CD4-positive, CD25-positive, alpha-beta regulatory T cell (primary cell): ENCODE results near the gene SEC14L1. TPM values are rescaled to one million over a fixed set of nuclear protein-coding genes. Genes with fewer than 3 reads are reported as not detected.
A peak's percentile ranks its signal among the peaks of the same experiment; 100 is the strongest.
"Not testable (repeated sequence)": the region's sequence is repeated elsewhere in the genome, so short reads cannot be mapped to it uniquely, and the experiment has no call there.

Experiments used
- ATAC-seq, 2 donors: fragments of 150-1000 bp; cut with Tn5 transposase; one replicate each; pipeline ENCODE4 v1.10.0; 2021; ENCODE audit warnings: low read depth in 2 of 2, moderate number of reproducible peaks in 2 of 2, moderate library complexity in 1 of 2
- DNase-seq, 3 donors: peaks; one replicate each; pipeline versions ENCODE4 v3.0.0 to v3.0.0-alpha.2; 2012 to 2022; ENCODE audit warnings: mixed read lengths in 1 of 3
- H3K27ac ChIP-seq: one replicate; pipeline ENCODE4 v1.7.0; 2013; ENCODE audit warnings: mild to moderate bottlenecking, low read length; ENCODE audit not compliant: insufficient read depth, poor library complexity, severe bottlenecking
- H3K27me3 ChIP-seq: one replicate; pipeline ENCODE4 v1.7.0; 2013; ENCODE audit warnings: low read length; ENCODE audit not compliant: control insufficient read depth, insufficient read depth
- H3K36me3 ChIP-seq: one replicate; pipeline ENCODE4 v1.7.0; 2013; ENCODE audit warnings: mild to moderate bottlenecking, low read length, moderate library complexity; ENCODE audit not compliant: control insufficient read depth, insufficient read depth
- H3K4me1 ChIP-seq: 2 replicates; pipeline ENCODE4 v1.7.0; 2013; ENCODE audit warnings: mild to moderate bottlenecking, low read length; ENCODE audit not compliant: insufficient read depth, control insufficient read depth, poor library complexity, severe bottlenecking
- H3K4me3 ChIP-seq: one replicate; pipeline ENCODE4 v1.7.0; 2013; ENCODE audit warnings: low read depth, mild to moderate bottlenecking, low read length, moderate library complexity
- H3K9me3 ChIP-seq, 2 experiments: 1 replicate in 1 of 2; 2 replicates in 1 of 2; pipeline ENCODE4 v1.7.0; 2013; ENCODE audit warnings: low read length in 2 of 2, mild to moderate bottlenecking in 1 of 2, moderate library complexity in 1 of 2; ENCODE audit not compliant: control insufficient read depth in 2 of 2
- H3K27ac Mint-ChIP-seq, 3 donors: one replicate each; pipeline ENCODE4 v1.8.0; 2020 to 2022; ENCODE audit warnings: mild to moderate bottlenecking in 3 of 3, mixed read lengths in 3 of 3, moderate library complexity in 2 of 3
- H3K27me3 Mint-ChIP-seq: one replicate; pipeline ENCODE4 v1.8.0; 2022; ENCODE audit warnings: mild to moderate bottlenecking, mixed read lengths
- H3K36me3 Mint-ChIP-seq: one replicate; pipeline ENCODE4 v1.8.0; 2020; ENCODE audit warnings: mixed read lengths
- H3K4me1 Mint-ChIP-seq, 4 donors: one replicate each; pipeline ENCODE4 v1.8.0; 2020 to 2022; ENCODE audit warnings: mixed read lengths in 4 of 4, mild to moderate bottlenecking in 1 of 4
- H3K4me3 Mint-ChIP-seq, 4 donors: one replicate each; pipeline ENCODE4 v1.8.0; 2020 to 2022; ENCODE audit warnings: mild to moderate bottlenecking in 4 of 4, mixed read lengths in 4 of 4, moderate library complexity in 3 of 4
- H3K9me3 Mint-ChIP-seq, 7 donors: one replicate each; pipeline ENCODE4 v1.8.0; 2020 to 2022; ENCODE audit warnings: mixed read lengths in 7 of 7, mild to moderate bottlenecking in 3 of 7, moderate library complexity in 2 of 7
- polyA plus RNA-seq, 4 donors: library from polyadenylated mRNA; unstranded; fragments of 300-500 nt; fragmentation: Illumina TruSeq; gene quantifications; one replicate each; pipeline ENCODE4 v1.2.3, GENCODE V29; 2021
- total RNA-seq: library from RNA; stranded (reverse); gene quantifications from one replicate; pipeline ENCODE4 v1.2.3, GENCODE V29; 2022

The SEC14L1 gene
- total and polyA plus RNA-seq, 5 donors from 2014 or later, result 13.2 to 143 (median 20.5) TPM

DNA sequence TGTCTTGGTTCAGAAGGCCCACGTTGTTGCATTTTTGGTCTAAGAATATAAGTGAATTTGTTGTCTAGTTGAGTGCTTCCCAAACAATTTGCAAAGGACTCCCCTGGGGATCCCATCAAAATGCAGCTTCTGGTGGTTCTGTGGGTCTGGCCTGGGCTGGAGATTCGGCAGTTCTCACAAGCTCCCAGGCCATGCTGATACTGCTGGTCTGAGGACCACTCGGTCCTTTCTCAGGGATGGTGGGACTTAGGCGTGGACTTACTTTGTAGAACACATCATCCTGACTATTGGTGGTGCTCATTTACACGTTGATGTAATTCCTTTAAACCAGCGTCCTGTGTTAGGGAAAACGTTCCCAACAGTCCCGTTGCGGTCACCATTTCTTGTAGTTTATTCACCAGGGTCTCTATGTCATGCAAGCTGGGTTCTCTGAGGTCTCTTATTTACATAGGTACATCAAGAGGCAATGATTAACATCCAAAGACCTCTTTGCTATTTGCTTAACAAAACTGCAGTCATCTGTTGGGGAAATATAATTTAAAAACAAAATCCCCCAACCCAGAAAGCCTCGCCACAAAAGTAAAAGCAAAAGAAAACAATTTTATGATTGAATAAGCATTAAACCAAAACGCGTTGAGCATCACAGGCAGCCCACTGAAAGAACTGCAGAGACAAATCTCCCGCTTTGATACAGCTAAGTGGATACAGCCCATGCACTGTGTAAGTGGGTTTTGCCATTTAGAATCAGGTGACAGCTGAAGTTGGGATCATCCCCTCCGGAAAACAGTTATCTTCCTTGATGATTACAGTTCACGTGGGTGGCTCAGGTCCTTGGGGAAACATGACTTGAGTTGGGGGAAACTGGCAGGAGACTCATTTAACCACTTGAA lies 39.0 kb upstream of the SEC14L1 start:
- DNase-seq (no peak), ATAC-seq (no peak)
- Mint-ChIP-seq H3K4me1 (peaks cover 5 to 38% (median 17%) of the 10 kb centered on the region in 4 donors), H3K4me3 (no peak overlapping the region), H3K9me3 (peaks cover 0 to 1% (median 0%) of the 10 kb centered on the region in 7 donors), H3K27ac (peak overlapping the region; percentile 9 to 62 (median 59)), H3K27me3 (no peaks in the 10 kb centered on the region), H3K36me3 (peaks cover 8% of the 10 kb centered on the region)
- Histone ChIP-seq H3K27me3 (no peaks in the 10 kb centered on the region), H3K36me3 (no peaks in the 10 kb centered on the region), H3K27ac (no peak overlapping the region), H3K4me1 (peaks cover 16% of the 10 kb centered on the region), H3K9me3 (no peaks in the 10 kb centered on the region), H3K4me3 (no peak overlapping the region)

DNA sequence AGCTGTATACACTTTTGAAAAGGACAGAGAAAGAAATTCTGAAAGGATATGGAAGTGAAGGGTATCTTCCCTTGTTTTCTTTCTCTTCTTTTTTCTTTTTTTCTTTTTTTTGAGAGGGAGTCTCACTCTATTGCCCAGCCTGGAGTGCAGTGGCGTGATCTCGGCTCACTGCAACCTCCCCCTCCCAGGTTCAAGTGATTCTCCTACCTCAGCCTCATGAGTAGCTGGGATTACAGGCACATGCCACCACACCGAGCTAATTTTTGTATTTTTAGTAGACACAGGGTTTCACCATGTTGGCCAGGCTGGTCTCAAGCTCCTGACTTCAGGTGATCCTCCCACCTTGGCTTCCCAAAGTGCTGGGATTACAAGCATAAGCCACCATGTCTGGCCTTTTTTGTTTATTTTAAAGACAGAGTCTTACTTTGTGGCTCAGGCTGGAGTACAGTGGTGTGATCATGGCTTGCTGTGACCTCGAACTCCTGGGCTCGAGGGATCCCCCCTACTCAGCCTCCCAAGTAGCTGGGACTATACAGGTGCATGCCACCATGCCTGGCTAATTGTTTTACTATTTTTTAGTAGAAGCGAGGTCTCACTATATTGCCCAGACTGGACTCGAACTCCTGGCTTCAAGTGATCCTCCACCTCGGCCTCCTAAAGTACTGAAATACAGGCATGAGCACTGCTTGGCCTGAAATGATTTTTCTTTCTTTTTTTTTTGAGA lies 38.2 kb upstream of the SEC14L1 start:
- not testable (repeated sequence) for H3K36me3 Mint-ChIP-seq, H3K27ac ChIP-seq, DNase-seq, ATAC-seq, H3K4me3 ChIP-seq, H3K27me3 ChIP-seq, H3K4me3 Mint-ChIP-seq, H3K27me3 Mint-ChIP-seq, H3K36me3 ChIP-seq, H3K9me3 Mint-ChIP-seq, H3K9me3 ChIP-seq
- Mint-ChIP-seq H3K27ac (peak overlapping the region in 2 of 3 donors; percentile 43 to 62), H3K4me1 (peaks cover 10 to 40% (median 19%) of the 10 kb centered on the region in 4 donors)
- peaks cover 21% of the 10 kb centered on the region for H3K4me1 ChIP-seq

DNA sequence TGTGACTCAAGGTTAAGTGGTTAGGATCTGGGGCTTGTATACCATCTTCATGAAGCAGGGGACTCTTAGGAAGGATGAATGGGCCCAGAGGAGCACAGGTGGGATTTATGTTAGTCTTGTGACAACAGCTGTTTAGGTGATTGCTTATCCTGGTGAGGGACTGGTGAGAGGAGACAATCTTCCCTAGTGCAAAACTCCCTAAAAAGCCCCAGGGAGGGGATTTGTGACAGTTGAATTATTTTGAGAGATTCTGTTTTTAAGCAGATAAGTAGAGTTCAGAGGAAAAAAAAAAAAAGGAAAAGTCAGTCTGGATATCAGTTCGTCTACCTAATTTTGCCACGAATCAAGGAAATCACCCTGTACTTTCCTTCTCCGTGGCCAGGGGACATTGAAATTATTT lies 35.1 kb upstream of the SEC14L1 start:
- Mint-ChIP-seq H3K36me3 (no peaks in the 10 kb centered on the region), H3K27me3 (no peaks in the 10 kb centered on the region), H3K27ac (peak overlapping the region in 2 of 3 donors; percentile 37 to 67), H3K4me3 (no peak overlapping the region), H3K9me3 (no peaks in the 10 kb centered on the region), H3K4me1 (peaks cover 10 to 36% (median 14%) of the 10 kb centered on the region in 4 donors)
- H3K9me3 ChIP-seq, result no peaks in the 10 kb centered on the region
- H3K4me3 ChIP-seq, result no peak overlapping the region
- H3K4me1 ChIP-seq, result peaks cover 19% of the 10 kb centered on the region
- no peaks in the 10 kb centered on the region for H3K27me3 ChIP-seq
- no peak for DNase-seq
- no peaks in the 10 kb centered on the region for H3K36me3 ChIP-seq
- ATAC-seq, result no peak
- no peak overlapping the region for H3K27ac ChIP-seq

DNA sequence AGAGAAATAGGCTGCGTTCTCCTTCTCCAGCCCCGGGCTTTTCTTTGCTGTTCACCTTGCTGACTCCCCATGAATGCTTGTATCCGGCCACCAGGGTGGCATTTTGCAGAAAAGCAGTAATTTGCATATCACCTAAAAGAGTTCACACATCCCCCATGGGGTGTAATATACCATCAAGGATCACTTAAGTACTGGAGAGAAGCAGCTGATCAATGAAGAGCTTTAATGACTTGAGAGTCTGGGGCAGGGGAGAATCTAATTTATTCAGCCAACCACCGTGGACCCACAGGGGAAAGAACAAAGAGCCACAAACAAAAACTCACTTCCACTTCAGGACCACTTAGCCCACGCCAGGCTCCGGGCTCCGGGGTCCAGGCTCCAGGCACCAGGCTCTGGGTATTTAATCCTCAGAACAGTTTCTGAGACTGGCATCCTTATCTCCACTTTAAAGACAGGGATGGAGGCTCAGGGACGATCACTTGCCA lies 33.9 kb upstream of the SEC14L1 start:
- peak overlapping the region; percentile 20 to 85 (median 81) for H3K27ac Mint-ChIP-seq
- Histone ChIP-seq H3K27ac (peak overlapping the region; percentile 70), H3K4me3 (peak overlapping the region; percentile 76), H3K4me1 (peaks cover 19% of the 10 kb centered on the region), H3K9me3 (no peaks in the 10 kb centered on the region), H3K27me3 (no peaks in the 10 kb centered on the region), H3K36me3 (no peaks in the 10 kb centered on the region)
- no peaks in the 10 kb centered on the region for H3K36me3 Mint-ChIP-seq
- DNase-seq, result peak in 2 of 3 donors; percentile 35 to 69
- H3K4me1 Mint-ChIP-seq, result peaks cover 10 to 36% (median 14%) of the 10 kb centered on the region in 4 donors
- no peaks in the 10 kb centered on the region for H3K9me3 Mint-ChIP-seq
- peak; percentile 72 to 73 for ATAC-seq
- H3K27me3 Mint-ChIP-seq, result no peaks in the 10 kb centered on the region
- peak overlapping the region; percentile 76 to 95 (median 84) for H3K4me3 Mint-ChIP-seq

DNA sequence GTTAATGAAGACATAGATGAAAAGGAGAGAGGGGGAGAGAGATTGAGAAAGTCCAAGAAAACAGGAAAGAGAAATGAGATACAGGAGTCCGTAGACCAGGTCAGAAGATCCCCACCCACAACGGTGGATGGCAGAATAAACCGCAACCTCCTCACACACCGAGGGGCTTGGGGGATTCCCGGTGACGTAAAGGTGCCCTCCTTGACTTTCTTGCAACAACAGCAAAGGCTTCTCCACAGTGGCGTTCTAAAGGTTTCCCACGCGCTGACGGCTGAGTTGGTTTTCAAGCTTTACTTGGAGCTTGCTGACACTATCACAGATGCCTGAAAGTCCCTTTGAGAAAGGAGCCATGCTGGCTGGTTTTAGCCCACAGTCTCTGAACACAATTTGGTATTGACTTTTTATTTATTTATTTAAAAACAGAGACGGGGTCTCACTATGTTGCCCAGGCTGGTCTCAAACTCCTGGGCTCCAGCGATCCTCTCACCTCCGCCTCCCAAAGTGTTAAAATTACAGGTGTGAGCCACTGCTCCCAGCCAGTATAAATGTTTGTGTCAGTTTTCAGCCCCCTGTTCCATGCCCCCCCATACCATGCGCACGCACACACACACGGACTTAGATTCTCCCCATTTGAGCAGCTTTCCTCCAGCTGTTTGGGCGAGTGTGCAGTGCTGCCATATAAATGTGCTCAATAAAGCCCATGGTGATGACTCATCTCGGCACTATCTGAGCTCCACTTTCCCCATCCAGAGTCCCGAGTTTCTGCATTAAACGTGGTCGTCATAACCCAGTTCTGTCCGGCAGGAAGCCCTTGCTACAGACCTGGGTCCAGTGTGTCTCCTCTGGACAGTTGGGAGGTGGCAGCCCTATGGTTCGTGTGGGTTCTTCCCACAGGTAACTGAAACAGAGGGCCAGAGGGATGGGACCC lies 33.0 kb upstream of the SEC14L1 start:
- Histone ChIP-seq H3K36me3 (no peaks in the 10 kb centered on the region), H3K4me3 (peak overlapping the region; percentile 76), H3K4me1 (peaks cover 19% of the 10 kb centered on the region), H3K27me3 (no peaks in the 10 kb centered on the region), H3K9me3 (no peaks in the 10 kb centered on the region), H3K27ac (peak overlapping the region; percentile 70)
- Mint-ChIP-seq H3K4me3 (peak overlapping the region; percentile 76 to 95 (median 84)), H3K4me1 (peaks cover 10 to 36% (median 14%) of the 10 kb centered on the region in 4 donors), H3K36me3 (no peaks in the 10 kb centered on the region), H3K9me3 (no peaks in the 10 kb centered on the region), H3K27me3 (no peaks in the 10 kb centered on the region), H3K27ac (peak overlapping the region; percentile 20 to 85 (median 67))
- ATAC-seq (peak; percentile 48 to 52), DNase-seq (peak; percentile 36 to 63 (median 59))

DNA sequence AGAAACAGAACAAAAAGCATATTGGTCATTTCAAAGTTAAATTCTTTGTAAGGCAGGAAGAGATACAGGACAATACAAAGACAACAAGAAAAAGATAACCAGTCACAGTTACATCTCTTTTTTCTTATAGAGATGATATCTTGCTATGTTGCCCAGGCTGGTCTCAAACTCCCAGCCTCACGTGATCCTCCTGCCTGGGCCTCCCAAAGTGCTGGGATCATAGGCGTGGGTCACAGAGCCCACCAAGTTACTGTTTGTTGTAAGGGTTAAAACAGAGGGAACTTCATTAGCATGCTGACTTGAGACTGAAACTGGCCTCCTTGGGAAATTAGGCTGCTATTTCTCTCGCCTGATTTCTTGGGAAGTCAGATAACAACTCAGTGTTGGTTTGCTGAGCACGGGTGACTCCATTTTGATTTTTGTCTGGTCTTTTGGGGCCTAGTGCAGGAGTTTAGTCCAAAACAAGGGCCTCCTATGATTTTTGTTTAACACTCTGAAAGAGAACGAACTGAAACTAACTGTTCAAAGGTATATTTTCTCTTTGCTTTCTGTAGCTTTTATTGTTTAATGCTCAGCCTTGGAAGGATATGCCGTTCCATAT lies 31.5 kb upstream of the SEC14L1 start:
- H3K27me3 Mint-ChIP-seq, result no peaks in the 10 kb centered on the region
- H3K36me3 Mint-ChIP-seq, result no peaks in the 10 kb centered on the region
- peak overlapping the region in 2 of 3 donors; percentile 14 to 71 for H3K27ac Mint-ChIP-seq
- Histone ChIP-seq H3K4me3 (no peak overlapping the region), H3K36me3 (no peaks in the 10 kb centered on the region), H3K27ac (no peak overlapping the region), H3K4me1 (peaks cover 19% of the 10 kb centered on the region), H3K27me3 (no peaks in the 10 kb centered on the region), H3K9me3 (no peaks in the 10 kb centered on the region)
- H3K9me3 Mint-ChIP-seq, result no peaks in the 10 kb centered on the region
- peaks cover 10 to 36% (median 14%) of the 10 kb centered on the region in 4 donors for H3K4me1 Mint-ChIP-seq
- no peak for DNase-seq
- ATAC-seq, result no peak
- peak overlapping the region in 2 of 4 donors; percentile 31 to 61 for H3K4me3 Mint-ChIP-seq
